Daoy (cell line): ENCODE data around the gene NOB1. TPM values are rescaled to one million over a fixed set of nuclear protein-coding genes. Genes with fewer than 3 reads are reported as not detected.

Experiments used
- total RNA-seq: library from RNA; depleted of rRNA; stranded (reverse); fragments of >200 nt; shearing (Covaris generic); gene quantifications from 2 replicates; pipeline ENCODE4 v1.2.3, GENCODE V29; 2014; rRNA removed

NOB1 gene
- total RNA-seq, 1 experiment from 2014 or later: 18.9 TPM

Other genes starting within 250 kb of the NOB1 start
- gene NFAT5, start 189.0 kb downstream of the NOB1 start, total RNA-seq: 1.7 and 2.3 TPM in 2 replicates
- gene NQO1, start 28.4 kb downstream of the NOB1 start, total RNA-seq: 67.3 and 85.4 TPM in 2 replicates
- 15.7 and 16.8 TPM in 2 replicates for gene WWP2, start 7.4 kb upstream of the NOB1 start, total RNA-seq
- gene CLEC18A, start 196.4 kb upstream of the NOB1 start, total RNA-seq: 1.2 TPM in 1 of 2 replicates, not detected in the other